Coronary artery (tissue), 2 donors: ENCODE results near the gene TNFRSF17.

ENCODE experiments used
- DNase-seq: peaks from one replicate; pipeline ENCODE4 v3.0.0-alpha.2; 2017; ENCODE audit warnings: low spot score
- H3K27ac ChIP-seq, 2 donors: fragments of 200-600 bp; sonication (generic); one replicate each; pipeline ENCODE4 v1.5.1; 2016 to 2019
- H3K4me3 ChIP-seq: fragments of 200-600 bp; sonication (generic); 2 replicates; pipeline ENCODE4 v1.5.1; 2016; ENCODE audit warnings: mild to moderate bottlenecking, moderate library complexity
- CTCF ChIP-seq: fragments of 200-600 bp; sonication (generic); IDR thresholded peaks from one replicate; pipeline ENCODE4 v1.5.1; 2019; ENCODE audit warnings: antibody characterized with exemption

The TNFRSF17 gene

DNA sequence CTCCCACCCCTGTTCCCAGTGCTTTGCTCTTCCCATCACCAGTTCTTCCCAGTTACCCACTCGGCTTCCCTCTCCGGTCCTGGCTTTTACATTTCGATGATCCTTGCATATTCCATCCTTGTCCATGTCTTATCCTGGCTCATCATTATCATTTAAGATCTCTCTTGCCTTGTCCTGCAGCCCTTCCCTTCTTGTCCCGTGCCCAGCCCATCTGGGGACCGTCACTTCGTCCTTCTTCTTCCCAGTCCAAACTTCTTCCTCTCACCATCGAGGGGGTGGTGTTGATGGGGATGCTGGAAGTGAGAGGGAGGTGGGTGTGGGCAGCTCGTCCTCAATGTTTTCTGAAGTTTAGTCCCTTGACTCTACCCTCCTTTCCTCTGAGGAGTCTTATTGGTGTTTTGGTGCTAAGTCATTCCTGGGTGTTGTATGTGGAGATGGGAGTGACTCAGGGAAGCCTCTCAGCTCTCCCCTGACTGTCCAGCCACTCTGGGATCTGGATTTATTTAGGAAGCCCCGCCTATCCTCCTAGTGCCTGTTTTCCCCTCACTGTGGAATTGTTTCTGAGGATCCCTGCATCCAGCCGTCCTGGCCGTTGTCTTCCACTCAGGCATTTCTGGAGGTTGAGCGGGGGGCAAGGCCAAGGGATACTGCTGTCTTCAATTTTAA lies 12.5 kb downstream of the TNFRSF17 start:
- peak overlapping the region; percentile 86 for H3K4me3 ChIP-seq
- peak overlapping the region; percentile 71 to 86 for H3K27ac ChIP-seq
- DNase-seq: peak; percentile 74
- TF ChIP-seq CTCF: no peak

DNA sequence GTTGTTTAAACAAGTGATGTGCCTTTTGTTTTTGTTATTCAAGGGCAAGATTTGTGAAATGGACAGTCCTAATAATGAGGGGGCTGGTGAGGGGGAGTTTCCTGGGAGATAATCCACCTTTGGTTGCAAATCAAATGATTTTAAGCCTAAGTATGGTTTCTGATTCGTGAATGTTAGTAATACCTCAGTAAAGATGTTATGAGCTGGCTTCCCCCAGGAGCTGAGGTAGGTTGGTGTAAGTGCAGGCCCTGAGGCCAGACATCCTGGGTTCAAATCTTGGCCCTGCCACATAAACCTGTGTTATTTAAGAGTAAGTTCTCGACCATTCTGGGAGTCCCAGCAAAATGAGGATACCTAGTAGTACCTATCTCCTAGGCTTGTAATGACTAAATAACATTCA lies 13.1 kb downstream of the TNFRSF17 start:
- no peak for TF ChIP-seq CTCF
- DNase-seq: no peak
- H3K27ac ChIP-seq: peak overlapping the region; percentile 71 to 86

DNA sequence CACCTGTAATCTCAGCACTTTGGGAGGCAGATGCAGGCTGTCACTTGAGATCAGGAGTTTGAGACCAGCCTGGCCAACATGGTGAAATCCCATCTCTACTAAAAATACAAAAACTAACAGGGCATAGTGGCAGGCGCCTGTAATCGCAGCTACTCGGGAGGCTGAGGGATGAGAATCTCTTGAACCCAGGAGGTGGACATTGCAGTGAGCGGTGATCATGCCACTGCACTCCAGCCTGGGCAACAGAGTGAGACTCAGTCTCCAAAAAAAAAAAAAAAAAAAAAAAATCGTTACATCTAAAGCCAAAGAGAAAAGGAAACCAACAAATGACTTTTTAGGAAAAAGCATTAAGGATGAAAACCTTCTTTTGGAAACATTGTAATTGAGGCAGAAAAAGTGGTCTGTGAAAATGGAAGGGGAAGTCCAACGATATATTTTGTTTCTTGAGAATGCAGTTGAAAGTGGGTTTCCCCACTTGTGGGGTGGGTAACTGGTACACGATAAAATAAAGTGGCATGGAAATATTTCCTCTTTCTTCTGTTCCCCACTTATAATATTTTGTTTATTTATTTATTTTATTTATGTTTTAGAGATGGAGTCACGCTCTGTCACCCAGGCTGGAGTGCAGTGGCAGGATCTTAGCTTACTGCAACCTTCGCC lies 14.1 kb downstream of the TNFRSF17 start:
- H3K4me3 ChIP-seq: no peak overlapping the region
- no peak for TF ChIP-seq CTCF
- H3K27ac ChIP-seq: no peak overlapping the region
- DNase-seq: no peak

More for the DNA sequence above, 13.1 kb downstream of the TNFRSF17 start:
- H3K4me3 ChIP-seq: peak overlapping the region; percentile 86

DNA sequence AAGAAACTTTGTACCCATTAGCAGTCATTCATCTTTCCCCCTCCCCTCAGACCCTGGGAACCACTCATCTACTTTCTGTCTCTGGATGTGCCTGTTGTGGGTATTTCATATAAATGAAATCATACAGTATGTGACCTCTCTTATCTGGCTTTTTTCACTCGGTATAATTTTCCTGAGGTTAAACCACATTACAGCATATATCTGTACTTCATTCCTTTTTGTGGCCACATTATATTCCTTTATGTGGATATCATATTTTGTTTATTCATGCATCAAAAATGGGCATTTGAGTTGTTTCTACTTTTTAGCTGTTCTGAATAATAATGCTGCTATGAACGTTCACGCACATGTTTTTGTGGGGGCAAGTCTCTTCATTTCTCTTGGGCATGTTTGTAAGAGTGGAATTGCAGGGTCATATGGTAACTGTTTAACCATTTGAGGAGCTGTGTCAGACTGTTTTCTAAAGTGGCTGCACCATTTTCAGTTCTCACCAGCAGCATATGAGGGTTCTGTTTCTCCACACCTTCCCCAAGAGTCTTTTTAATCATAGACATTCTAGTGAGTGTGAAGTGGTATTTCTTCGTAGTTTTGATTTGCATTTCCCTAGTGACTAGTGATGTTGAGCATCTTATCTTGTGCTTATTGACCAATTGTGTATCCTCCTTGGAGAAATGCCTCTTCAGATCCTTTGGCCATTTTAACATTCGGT lies 15.3 kb downstream of the TNFRSF17 start:
- H3K4me3 ChIP-seq: no peak overlapping the region
- no peak for TF ChIP-seq CTCF
- H3K27ac ChIP-seq: no peak overlapping the region
- no peak for DNase-seq

DNA sequence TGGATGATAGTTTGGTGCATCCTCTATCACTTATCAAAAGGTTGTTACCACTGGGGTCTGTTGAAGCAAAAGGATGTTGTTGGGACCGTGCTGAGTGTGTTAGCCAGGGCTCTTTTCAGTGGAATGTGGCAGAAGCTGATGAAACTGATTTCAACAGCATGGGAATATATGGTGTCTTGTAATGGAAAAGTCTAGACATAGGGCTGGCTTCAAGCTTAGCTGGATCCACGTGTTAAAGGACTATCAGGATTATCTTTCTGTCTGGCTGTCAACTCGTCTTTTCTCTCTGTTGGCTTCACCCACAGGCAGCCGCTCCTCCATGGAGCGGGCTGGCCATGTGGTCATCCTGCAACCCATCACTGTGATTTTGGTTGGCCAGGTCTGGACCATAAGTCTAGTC lies 20.2 kb downstream of the TNFRSF17 start:
- no peak overlapping the region for H3K27ac ChIP-seq

GRCh38 chr16:11986521-11987057 lies 21.6 kb downstream of the TNFRSF17 start:
- DNase-seq: no peak
- Histone ChIP-seq H3K4me3 (no peak overlapping the region), H3K27ac (no peak overlapping the region)
- TF ChIP-seq CTCF: no peak

More for the DNA sequence above, 20.2 kb downstream of the TNFRSF17 start:
- no peak for DNase-seq
- no peak for TF ChIP-seq CTCF
- no peak overlapping the region for H3K4me3 ChIP-seq
